ENCODE data around the gene IL1RL1.

Gene IL1RL1

DNA sequence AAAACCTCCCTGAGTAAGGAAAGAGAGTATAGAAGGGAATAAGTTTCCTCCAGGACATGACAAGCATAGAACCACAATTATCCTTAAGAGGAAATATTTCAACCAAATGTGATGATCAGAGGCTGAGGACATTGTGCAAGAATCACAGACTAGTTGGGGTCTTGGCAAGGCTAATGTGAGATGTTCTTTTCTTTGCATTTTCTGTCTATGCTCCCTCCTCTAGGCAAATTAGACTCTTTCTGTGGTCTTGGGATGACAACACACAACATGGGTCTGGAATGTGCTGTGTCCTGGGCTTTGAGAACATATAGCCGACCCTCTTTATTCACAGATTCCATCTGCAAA, 32.0 kb upstream of the IL1RL1 start:
- H3K9me3 Mint-ChIP-seq, result peaks cover 0 to 6% of the 10 kb centered on the region in 2 donors
- no peaks in the 10 kb centered on the region for H3K27me3 Mint-ChIP-seq
- no peak overlapping the region for H3K27ac Mint-ChIP-seq
- ATAC-seq (replicated peaks) (no peak), DNase-seq (no peak)
- no peaks in the 10 kb centered on the region for H3K36me3 Mint-ChIP-seq (ENCODE audit: insufficient read depth)
- H3K4me3 Mint-ChIP-seq, result no peak overlapping the region
- peaks cover 22 to 34% of the 10 kb centered on the region in 2 donors for H3K4me1 Mint-ChIP-seq (ENCODE audit: low read depth in 2 of 2)

DNA sequence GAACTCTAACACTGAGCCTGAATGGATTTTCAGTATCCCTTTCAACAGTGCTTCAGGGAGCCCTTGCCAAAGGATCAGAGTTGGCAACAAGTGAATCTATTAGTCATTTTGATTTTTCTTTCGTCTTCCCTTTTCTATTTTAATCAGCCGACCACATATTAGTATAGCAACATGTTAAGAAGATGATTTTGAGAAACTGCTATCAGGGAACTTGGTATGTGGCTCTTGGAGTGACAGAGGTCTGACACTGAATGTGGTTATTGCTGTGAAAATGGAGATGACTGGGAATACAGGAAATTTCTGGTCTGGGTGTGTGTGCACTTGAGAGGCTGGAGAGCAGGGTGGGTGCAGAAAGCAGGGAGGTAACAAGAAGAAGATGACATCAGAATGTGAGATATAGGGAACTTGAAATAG, 28.7 kb upstream of the IL1RL1 start:
- DNase-seq (no peak), ATAC-seq (replicated peaks) (no peak)
- H3K4me3 Mint-ChIP-seq, result no peak overlapping the region
- H3K27me3 Mint-ChIP-seq, result peaks cover 0 to 7% of the 10 kb centered on the region in 2 donors
- H3K27ac Mint-ChIP-seq, result no peak overlapping the region
- H3K36me3 Mint-ChIP-seq (ENCODE audit: insufficient read depth), result no peaks in the 10 kb centered on the region
- H3K4me1 Mint-ChIP-seq (ENCODE audit: low read depth in 2 of 2), result peaks cover 0 to 11% of the 10 kb centered on the region in 2 donors
- H3K9me3 Mint-ChIP-seq, result no peaks in the 10 kb centered on the region

DNA sequence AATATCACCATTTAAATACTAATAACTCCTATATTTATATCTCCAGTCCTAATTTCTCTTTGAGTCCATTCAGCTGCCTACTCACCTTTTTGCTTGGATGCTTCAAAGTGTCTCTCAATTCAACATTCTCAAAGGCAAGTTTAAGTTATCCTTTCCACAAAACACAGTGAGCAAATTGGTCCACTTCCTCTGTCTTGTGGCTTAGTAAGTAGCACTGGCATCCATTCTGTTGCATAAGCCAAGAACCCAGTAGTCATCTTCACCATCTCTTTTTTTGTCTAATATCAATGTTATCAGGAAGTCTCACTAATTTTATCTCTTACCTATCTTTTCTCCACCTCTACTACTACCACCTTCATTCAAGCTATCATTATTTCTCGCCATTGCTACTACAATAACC, 27.4 kb upstream of the IL1RL1 start:
- H3K9me3 Mint-ChIP-seq, result no peaks in the 10 kb centered on the region
- peaks cover 0 to 7% of the 10 kb centered on the region in 2 donors for H3K27me3 Mint-ChIP-seq
- no peak overlapping the region for H3K4me3 Mint-ChIP-seq
- H3K4me1 Mint-ChIP-seq (ENCODE audit: low read depth in 2 of 2), result no peaks in the 10 kb centered on the region
- H3K27ac Mint-ChIP-seq, result no peak overlapping the region
- ATAC-seq (replicated peaks) (no peak), DNase-seq (no peak)
- no peaks in the 10 kb centered on the region for H3K36me3 Mint-ChIP-seq (ENCODE audit: insufficient read depth)

DNA sequence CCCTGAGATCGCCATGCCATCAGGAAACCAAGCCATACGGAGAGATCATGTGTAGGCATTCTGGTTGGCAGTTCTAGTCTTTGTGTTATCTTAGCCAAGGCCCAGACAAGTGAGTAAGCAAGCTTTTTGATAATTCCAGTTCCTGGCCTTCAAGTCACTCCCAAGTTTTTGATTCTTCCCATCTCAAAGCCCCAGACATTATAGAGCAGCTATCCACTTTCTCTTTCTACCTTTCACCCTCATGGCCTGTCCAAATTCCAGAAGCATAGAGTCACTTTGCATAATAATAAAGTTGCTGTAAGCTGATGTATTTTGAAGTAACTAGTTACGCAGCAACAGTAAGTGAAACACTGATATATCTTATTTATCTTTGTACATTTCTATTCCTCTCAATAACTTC, 26.8 kb upstream of the IL1RL1 start:
- Mint-ChIP-seq H3K36me3 (ENCODE audit: insufficient read depth) (no peaks in the 10 kb centered on the region), H3K4me3 (no peak overlapping the region), H3K27me3 (peaks cover 0 to 7% of the 10 kb centered on the region in 2 donors), H3K27ac (no peak overlapping the region), H3K9me3 (no peaks in the 10 kb centered on the region), H3K4me1 (ENCODE audit: low read depth in 2 of 2) (no peaks in the 10 kb centered on the region)
- no peak for DNase-seq
- no peak for ATAC-seq (replicated peaks)

DNA sequence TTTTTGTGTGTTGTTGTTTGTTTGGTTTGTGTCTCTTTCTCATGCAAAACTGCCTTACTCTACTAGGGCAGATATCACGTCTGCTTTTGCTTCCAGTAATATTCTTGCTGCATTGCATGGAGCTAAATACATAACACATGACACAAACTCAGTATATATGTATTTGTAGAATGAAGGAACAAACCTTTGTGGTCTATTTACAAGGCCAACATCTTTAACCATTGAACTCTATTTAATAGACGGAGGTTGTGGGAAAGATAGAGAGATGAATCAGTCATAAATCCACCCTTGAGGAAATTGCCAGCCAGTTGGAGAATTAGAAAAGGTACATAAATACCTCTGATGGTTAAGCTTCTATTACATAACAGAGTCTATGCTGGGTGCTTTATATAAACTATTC, 26.0 kb upstream of the IL1RL1 start:
- ATAC-seq (replicated peaks) (no peak), DNase-seq (no peak)
- H3K27me3 Mint-ChIP-seq, result peaks cover 0 to 7% of the 10 kb centered on the region in 2 donors
- no peaks in the 10 kb centered on the region for H3K9me3 Mint-ChIP-seq
- H3K36me3 Mint-ChIP-seq (ENCODE audit: insufficient read depth), result no peaks in the 10 kb centered on the region
- H3K27ac Mint-ChIP-seq, result no peak overlapping the region
- H3K4me1 Mint-ChIP-seq (ENCODE audit: low read depth in 2 of 2), result no peaks in the 10 kb centered on the region
- no peak overlapping the region for H3K4me3 Mint-ChIP-seq

DNA sequence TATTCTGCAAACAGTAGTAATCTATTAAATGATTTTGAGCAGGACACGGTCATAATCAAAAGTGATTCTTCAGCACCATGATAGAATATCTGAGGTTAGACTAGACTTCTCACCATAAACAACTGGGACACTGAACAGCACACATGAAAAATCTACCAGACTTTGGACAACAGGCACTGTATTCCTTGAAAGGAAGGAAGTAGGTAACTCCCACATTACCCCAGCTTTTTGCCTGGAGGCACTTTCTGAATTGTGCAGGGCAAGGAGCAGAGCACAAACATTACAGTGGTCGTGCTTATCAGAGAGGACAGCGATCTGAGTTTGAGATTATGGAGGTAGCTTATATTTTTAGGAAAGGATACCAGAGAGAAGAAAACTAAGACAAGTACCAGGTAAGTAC, 25.3 kb upstream of the IL1RL1 start:
- Mint-ChIP-seq H3K9me3 (no peaks in the 10 kb centered on the region), H3K4me1 (ENCODE audit: low read depth in 2 of 2) (peaks cover 3 to 4% of the 10 kb centered on the region in 2 donors), H3K36me3 (ENCODE audit: insufficient read depth) (no peaks in the 10 kb centered on the region), H3K27ac (no peak overlapping the region), H3K4me3 (no peak overlapping the region), H3K27me3 (peaks cover 0 to 7% of the 10 kb centered on the region in 2 donors)
- ATAC-seq (replicated peaks) (no peak), DNase-seq (no peak)

DNA sequence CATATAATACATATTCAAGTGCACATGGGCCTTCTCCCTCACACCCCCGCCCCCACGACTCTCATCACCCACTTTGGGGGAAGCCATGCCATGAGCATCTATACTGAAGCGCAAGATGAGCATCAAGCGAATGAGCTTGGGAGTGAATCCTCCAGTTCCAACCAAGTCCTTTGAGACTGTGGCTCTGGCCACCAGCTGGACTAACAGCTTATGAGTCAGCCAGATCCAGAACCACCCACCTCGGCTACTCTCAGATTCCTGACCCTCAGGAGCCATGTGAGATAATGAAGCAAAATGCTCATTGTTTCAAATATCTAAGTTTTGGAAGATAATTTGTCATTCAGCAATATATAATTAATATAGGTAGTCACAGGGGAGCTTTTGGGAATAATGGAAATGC, 22.2 kb upstream of the IL1RL1 start:
- H3K27me3 Mint-ChIP-seq, result peaks cover 0 to 7% of the 10 kb centered on the region in 2 donors
- H3K9me3 Mint-ChIP-seq, result no peaks in the 10 kb centered on the region
- no peak overlapping the region for H3K4me3 Mint-ChIP-seq
- H3K4me1 Mint-ChIP-seq (ENCODE audit: low read depth in 2 of 2), result peaks cover 9 to 11% of the 10 kb centered on the region in 2 donors
- no peak for DNase-seq
- H3K27ac Mint-ChIP-seq, result no peak overlapping the region
- no peaks in the 10 kb centered on the region for H3K36me3 Mint-ChIP-seq (ENCODE audit: insufficient read depth)
- ATAC-seq (replicated peaks), result no peak

DNA sequence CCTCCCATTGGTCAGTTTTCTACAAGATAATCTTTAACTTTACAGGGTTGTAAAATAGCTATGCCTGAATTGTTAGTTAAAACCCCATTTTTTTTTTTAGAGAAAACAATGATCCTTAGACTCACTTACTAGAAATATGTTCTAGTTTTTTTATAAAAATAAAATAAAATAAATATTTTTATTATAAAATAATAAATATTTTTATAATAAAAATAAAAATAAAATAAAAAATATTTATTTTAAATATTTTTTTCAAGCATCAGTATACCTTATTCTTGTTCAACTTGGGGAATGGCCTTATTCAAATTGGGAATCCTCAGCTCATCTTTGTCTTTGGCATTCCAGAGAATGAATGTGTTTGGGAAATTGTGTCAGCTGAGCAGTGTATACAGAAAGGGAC, 20.8 kb upstream of the IL1RL1 start:
- Mint-ChIP-seq H3K4me3 (no peak overlapping the region), H3K9me3 (no peaks in the 10 kb centered on the region), H3K27me3 (peaks cover 0 to 7% of the 10 kb centered on the region in 2 donors), H3K4me1 (ENCODE audit: low read depth in 2 of 2) (peaks cover 9 to 11% of the 10 kb centered on the region in 2 donors), H3K36me3 (ENCODE audit: insufficient read depth) (no peaks in the 10 kb centered on the region), H3K27ac (no peak overlapping the region)
- ATAC-seq (replicated peaks) (no peak), DNase-seq (no peak)

DNA sequence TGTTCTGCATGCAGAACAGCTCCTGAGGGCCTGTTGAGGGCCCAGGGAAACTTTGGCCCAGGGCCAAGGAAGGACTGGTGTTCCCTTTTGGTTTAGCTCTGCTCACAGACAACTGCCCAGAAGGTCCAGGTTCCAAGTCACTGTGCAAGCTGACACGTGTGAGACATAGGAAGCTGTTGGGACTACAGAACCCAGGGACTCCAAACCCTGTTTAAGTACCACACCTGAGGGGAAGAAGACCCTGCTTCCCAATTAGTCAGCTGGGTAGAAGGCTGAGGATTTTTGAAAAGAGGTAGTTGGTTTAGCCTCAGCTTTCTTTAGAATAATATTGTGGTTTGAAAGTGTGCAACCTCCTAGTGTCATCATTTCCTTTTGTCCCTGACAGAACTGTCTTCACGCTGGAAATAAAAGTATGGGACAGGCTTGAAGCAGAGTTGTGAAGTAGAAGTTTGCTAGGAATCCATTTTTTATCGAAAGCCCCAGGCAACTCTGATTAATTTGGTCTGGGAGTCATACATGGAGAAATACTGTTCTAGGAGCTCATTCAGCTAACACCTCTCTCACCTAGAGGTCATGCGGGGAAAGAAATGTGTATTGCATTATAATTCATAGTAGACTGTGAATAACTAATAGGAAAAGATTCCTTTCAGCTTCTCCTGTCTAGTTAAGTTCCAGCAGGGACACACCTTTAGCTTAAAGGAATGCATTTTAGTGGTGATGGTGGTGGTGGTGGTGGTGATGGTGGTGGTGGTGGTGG, 19.9 kb upstream of the IL1RL1 start:
- Mint-ChIP-seq H3K4me3 (no peak overlapping the region), H3K4me1 (ENCODE audit: low read depth in 2 of 2) (peaks cover 9 to 11% of the 10 kb centered on the region in 2 donors)
- no peak for ATAC-seq (replicated peaks)

DNA sequence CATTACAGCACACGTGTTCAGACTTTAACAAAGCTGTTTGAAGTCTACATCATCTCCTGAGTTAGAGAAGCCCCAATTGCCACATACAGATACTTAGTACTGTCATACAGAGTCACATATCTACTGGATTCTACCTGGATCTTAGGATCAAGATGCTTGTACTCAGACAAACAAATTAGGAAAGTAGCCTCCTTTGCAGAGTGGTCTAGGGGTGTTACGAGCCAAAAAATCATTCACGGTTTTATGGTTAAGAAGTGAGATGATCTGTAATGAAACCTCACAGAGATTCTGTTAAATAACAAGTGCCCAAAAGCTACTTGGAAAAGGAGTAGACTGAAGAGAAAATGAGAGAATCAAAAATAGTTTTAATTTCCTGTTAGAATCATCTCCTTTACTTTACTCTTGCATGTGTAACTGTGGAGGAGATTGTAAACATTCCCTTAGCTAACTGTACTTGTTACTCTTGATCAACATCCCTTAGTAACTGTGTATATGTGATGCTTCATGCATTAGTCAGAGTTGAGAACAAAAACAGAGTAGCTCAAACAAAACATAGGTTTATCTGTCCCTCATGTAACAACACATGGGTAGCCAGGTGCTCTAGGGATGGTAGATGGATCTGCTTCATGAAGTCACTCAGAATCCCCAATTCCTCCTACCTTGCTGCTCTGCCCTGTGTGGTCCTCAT, 16.4 kb upstream of the IL1RL1 start:
- H3K9me3 Mint-ChIP-seq, result no peaks in the 10 kb centered on the region
- peaks cover 9 to 11% of the 10 kb centered on the region in 2 donors for H3K4me1 Mint-ChIP-seq (ENCODE audit: low read depth in 2 of 2)

More for the DNA sequence above, 19.9 kb upstream of the IL1RL1 start:
- H3K27ac Mint-ChIP-seq, result no peak overlapping the region
- H3K27me3 Mint-ChIP-seq, result peaks cover 0 to 6% of the 10 kb centered on the region in 2 donors
- no peak for DNase-seq
- H3K36me3 Mint-ChIP-seq (ENCODE audit: insufficient read depth), result no peaks in the 10 kb centered on the region
- no peaks in the 10 kb centered on the region for H3K9me3 Mint-ChIP-seq

DNA sequence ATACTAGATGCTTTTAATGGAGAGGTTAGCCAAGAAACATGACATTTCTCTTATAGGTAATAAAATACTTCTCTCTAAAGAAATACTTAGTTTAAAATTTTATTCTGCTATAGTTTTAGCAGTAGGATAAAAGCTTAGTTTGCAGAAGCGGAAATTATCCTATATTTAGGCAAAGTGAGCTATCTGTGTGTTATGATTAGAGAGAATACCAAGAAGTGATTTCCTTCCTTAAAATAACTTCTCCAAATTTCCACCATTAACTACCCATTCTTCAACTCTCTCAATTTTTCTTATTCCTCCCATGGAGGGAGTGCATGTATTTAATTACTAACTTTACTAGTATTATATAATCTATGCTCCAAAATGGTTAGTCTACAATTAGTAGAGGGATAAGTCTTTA, 15.8 kb upstream of the IL1RL1 start:
- Mint-ChIP-seq H3K4me3 (no peak overlapping the region), H3K9me3 (no peaks in the 10 kb centered on the region), H3K27me3 (no peaks in the 10 kb centered on the region), H3K4me1 (ENCODE audit: low read depth in 2 of 2) (peaks cover 9 to 11% of the 10 kb centered on the region in 2 donors), H3K27ac (no peak overlapping the region), H3K36me3 (ENCODE audit: insufficient read depth) (no peaks in the 10 kb centered on the region)
- DNase-seq (no peak), ATAC-seq (replicated peaks) (no peak)

More for the DNA sequence above, 16.4 kb upstream of the IL1RL1 start:
- H3K27ac Mint-ChIP-seq, result no peak overlapping the region
- no peaks in the 10 kb centered on the region for H3K27me3 Mint-ChIP-seq
- H3K36me3 Mint-ChIP-seq (ENCODE audit: insufficient read depth), result no peaks in the 10 kb centered on the region
- DNase-seq (no peak), ATAC-seq (replicated peaks) (no peak)
- H3K4me3 Mint-ChIP-seq, result no peak overlapping the region

DNA sequence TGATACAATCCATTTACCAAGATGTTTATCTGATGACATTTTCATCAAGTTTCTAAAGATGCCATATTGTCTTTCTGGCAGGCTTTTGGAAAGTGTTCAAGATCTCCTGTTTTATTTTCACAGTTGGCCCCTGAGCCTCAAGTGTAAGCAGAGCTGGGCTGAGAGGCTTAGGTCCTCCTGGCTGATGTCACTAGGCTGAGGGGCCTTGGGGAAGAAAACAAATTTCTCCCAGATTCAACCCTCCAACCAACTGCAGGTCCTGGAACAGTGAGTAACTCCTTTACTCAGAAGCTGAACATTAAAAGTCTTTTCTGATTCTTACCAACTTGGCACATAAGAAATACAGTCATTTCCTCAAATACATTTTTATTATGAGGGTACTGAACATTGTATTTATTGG, 14.9 kb upstream of the IL1RL1 start:
- ATAC-seq (replicated peaks) (no peak), DNase-seq (no peak)
- H3K4me3 Mint-ChIP-seq, result no peak overlapping the region
- H3K27me3 Mint-ChIP-seq, result no peaks in the 10 kb centered on the region
- H3K36me3 Mint-ChIP-seq (ENCODE audit: insufficient read depth), result no peaks in the 10 kb centered on the region
- no peaks in the 10 kb centered on the region for H3K9me3 Mint-ChIP-seq
- no peak overlapping the region for H3K27ac Mint-ChIP-seq
- peaks cover 3% of the 10 kb centered on the region in 2 donors for H3K4me1 Mint-ChIP-seq (ENCODE audit: low read depth in 2 of 2)

DNA sequence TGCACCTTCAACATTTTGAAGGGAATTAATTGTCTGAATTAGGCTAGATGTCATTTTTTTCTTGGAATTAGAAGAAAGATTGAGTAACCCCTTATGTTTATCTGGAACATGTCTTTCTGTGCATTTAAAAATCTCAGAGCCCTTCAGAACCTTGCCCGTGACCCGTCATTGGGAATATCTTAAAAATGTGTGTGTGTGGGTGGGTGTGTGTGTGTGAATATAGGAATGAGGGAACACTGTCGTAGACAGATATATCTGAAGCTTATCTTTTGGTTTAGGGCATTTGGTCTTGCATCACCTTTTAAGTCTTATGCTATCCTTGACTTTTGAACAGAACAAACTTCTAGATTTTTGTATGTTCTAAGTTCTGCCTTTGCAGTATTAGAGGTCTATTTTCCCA, 13.5 kb upstream of the IL1RL1 start:
- no peaks in the 10 kb centered on the region for H3K9me3 Mint-ChIP-seq

DNA sequence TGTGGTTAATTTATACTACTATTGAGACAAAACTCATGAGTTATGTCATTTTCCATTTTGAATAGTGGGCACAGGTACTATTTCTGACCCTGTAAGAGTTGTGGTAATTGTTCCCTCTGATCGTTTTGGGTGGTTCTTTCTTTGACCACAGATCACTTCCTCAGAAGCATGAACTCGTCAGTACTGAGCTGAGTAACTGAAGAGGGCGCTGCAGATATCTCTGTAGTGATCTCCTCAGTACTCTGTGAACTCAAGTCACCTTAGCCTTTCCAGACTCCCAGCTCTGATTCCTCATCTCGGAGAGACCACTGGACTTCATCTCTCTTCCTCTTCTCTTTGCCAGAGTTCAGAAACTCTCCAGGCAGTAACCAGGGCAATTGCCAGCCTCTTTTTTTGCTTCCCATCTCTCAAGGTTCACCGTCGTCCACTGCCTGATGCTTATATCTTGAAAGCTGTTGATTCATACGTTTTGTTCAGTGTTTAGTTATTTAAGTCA, 9.4 kb upstream of the IL1RL1 start:
- ATAC-seq (replicated peaks) (peak; percentile 99), DNase-seq (peak; percentile 39 to 46 (median 39))
- H3K27me3 Mint-ChIP-seq, result peaks cover 11 to 18% of the 10 kb centered on the region in 2 donors
- peaks cover 6 to 7% of the 10 kb centered on the region in 2 donors for H3K4me1 Mint-ChIP-seq (ENCODE audit: low read depth in 2 of 2)
- H3K9me3 Mint-ChIP-seq, result no peaks in the 10 kb centered on the region
- H3K36me3 Mint-ChIP-seq (ENCODE audit: insufficient read depth), result no peaks in the 10 kb centered on the region
- peak overlapping the region in 1 of 2 donors; percentile 9 for H3K27ac Mint-ChIP-seq
- peak overlapping the region; percentile 21 to 45 for H3K4me3 Mint-ChIP-seq

More for the DNA sequence above, 13.5 kb upstream of the IL1RL1 start:
- no peak overlapping the region for H3K27ac Mint-ChIP-seq
- no peaks in the 10 kb centered on the region for H3K27me3 Mint-ChIP-seq
- H3K4me3 Mint-ChIP-seq, result no peak overlapping the region
- ATAC-seq (replicated peaks) (no peak), DNase-seq (no peak)
- H3K36me3 Mint-ChIP-seq (ENCODE audit: insufficient read depth), result no peaks in the 10 kb centered on the region
- peaks cover 6 to 7% of the 10 kb centered on the region in 2 donors for H3K4me1 Mint-ChIP-seq (ENCODE audit: low read depth in 2 of 2)

All from effector memory CD8-positive, alpha-beta T cell (primary cell).